Body of pancreas (tissue), 4 donors: ENCODE results near the gene GAST. TPM values are rescaled to one million over a fixed set of nuclear protein-coding genes. Genes with fewer than 3 reads are reported as not detected.
"Not testable (repeated sequence)": the region's sequence is repeated elsewhere in the genome, so short reads cannot be mapped to it uniquely, and the experiment has no call there.

Experiments used
- ATAC-seq: fragments of 150-250 bp; one replicate; pipeline ENCODE4 v1.9.1; 2016
- DNase-seq, 4 donors: peaks; one replicate each; pipeline ENCODE4 v3.0.0-alpha.2; 2019
- H3K27ac ChIP-seq, 4 donors: fragments of 200-600 bp; sonication (generic); 1 replicate in 3 of 4; 2 replicates in 1 of 4; pipeline versions ENCODE4 v1.5.1 to v1.6.1; 2016 to 2019; ENCODE audit warnings: mild to moderate bottlenecking in 1 of 4, mixed read lengths in 1 of 4, moderate library complexity in 1 of 4
- H3K27me3 ChIP-seq, 2 donors: fragments of 200-600 bp; sonication (generic); one replicate each; pipeline ENCODE4 v1.6.0; 2016; ENCODE audit warnings: mild to moderate bottlenecking in 1 of 2
- H3K36me3 ChIP-seq, 2 donors: fragments of 200-600 bp; sonication (generic); replicated peaks in 1 of 2; 2 replicates each; pipeline ENCODE4 v1.5.1; 2016; ENCODE audit warnings: low read depth in 2 of 2; ENCODE audit not compliant: insufficient read depth in 1 of 2
- H3K4me1 ChIP-seq: fragments of 200-600 bp; sonication (generic); one replicate; pipeline ENCODE4 v1.6.0; 2016
- H3K4me3 ChIP-seq, 2 donors: fragments of 200-600 bp; sonication (generic); 1 replicate in 1 of 2; 2 replicates in 1 of 2; pipeline ENCODE4 v1.5.1; 2016 to 2019
- H3K9me3 ChIP-seq, 3 donors: fragments of 200-600 bp; sonication (generic); 1 replicate in 2 of 3; 2 replicates in 1 of 3; pipeline ENCODE4 v1.5.1; 2016
- CTCF ChIP-seq, 7 experiments: fragments of 450-650 bp in 4 of 7; fragments of 200-600 bp in 3 of 7; sonication (generic) in 3 of 7; IDR thresholded peaks; one replicate each; pipeline ENCODE4 v1.5.1; 2016 to 2019; ENCODE audit warnings: antibody characterized with exemption in 7 of 7
- POLR2A ChIP-seq, 3 donors: fragments of 450-650 bp; IDR thresholded peaks; one replicate each; pipeline ENCODE4 v1.6.1; 2016; ENCODE audit warnings: antibody characterized with exemption in 3 of 3, mild to moderate bottlenecking in 2 of 3
- WGBS, 2 donors: methylation state at CpG; one replicate each; pipeline ENCODE4 v1.1.5; 2017; 5-methylcytosine and 5-hydroxymethylcytosine counted together
- intact Hi-C: fragments of 100-400 bp; cut with DNase I; formaldehyde crosslinking; loops from one replicate; pipeline ENCODE4 v1.15.1; 2023
- total RNA-seq, 2 donors: library from RNA; depleted of rRNA; stranded (reverse); fragments of >200 nt; gene quantifications; one replicate each; pipeline ENCODE4 v1.1.0, GENCODE V29; 2016

The GAST gene
- total RNA-seq, 2 donors from 2014 or later: not detected

- intact Hi-C loops: no loop called here
- peak; percentile 64 to 85 (median 81) for DNase-seq
- peak; percentile 82 for ATAC-seq
- no peak for TF ChIP-seq CTCF (IDR thresholded peaks at IDR 0.05)
- TF ChIP-seq POLR2A (IDR thresholded peaks at IDR 0.05): no peak
- no peak overlapping the region for H3K4me3 ChIP-seq
- H3K27ac ChIP-seq: peak overlapping the region; percentile 11 to 65 (median 16)
- WGBS, 2 donors: 25 to 38% methylated on average over 6 of the region's 6 CpGs
- peaks cover 20% of the 10 kb centered on the region for H3K4me1 ChIP-seq
- H3K9me3 ChIP-seq: no peaks in the 10 kb centered on the region
- no peaks in the 10 kb centered on the region for H3K27me3 ChIP-seq
- H3K36me3 ChIP-seq: peaks cover 10 to 13% of the 10 kb centered on the region in 2 donors
Observed at GRCh38 chr17:41697122-41697962, 14.8 kb upstream of the GAST start.

- WGBS, 2 donors: 69 to 85% methylated on average over 1 to 3 of the region's 3 CpGs
- intact Hi-C loops, H3K4me3 ChIP-seq, H3K9me3 ChIP-seq, H3K36me3 ChIP-seq, ATAC-seq, H3K27ac ChIP-seq, DNase-seq, H3K27me3 ChIP-seq: not testable (repeated sequence)
- peaks cover 26% of the 10 kb centered on the region for H3K4me1 ChIP-seq
Observed at GRCh38 chr17:41700843-41701242, 11.3 kb upstream of the GAST start.

- Histone ChIP-seq H3K4me3 (no peak overlapping the region), H3K27ac (no peak overlapping the region), H3K4me1 (peaks cover 8% of the 10 kb centered on the region), H3K9me3 (no peaks in the 10 kb centered on the region), H3K27me3 (no peaks in the 10 kb centered on the region), H3K36me3 (no peaks in the 10 kb centered on the region)
- DNase-seq (no peak), ATAC-seq (no peak)
- 82% methylated on average over 8 of the region's 8 CpGs for WGBS, 2 donors
- intact Hi-C loops: no loop called here
- TF ChIP-seq CTCF (IDR thresholded peaks at IDR 0.05) (no peak), POLR2A (IDR thresholded peaks at IDR 0.05) (no peak)
Observed at GRCh38 chr17:41702712-41703111, 9.4 kb upstream of the GAST start.

GRCh38 chr17:41705271-41705991 is 6.7 kb upstream of the GAST start:
- ATAC-seq: peak; percentile 61
- peaks cover 6% of the 10 kb centered on the region for H3K4me1 ChIP-seq
- no peak for TF ChIP-seq CTCF (IDR thresholded peaks at IDR 0.05)
- no peak for TF ChIP-seq POLR2A (IDR thresholded peaks at IDR 0.05)
- H3K9me3 ChIP-seq: no peaks in the 10 kb centered on the region
- H3K36me3 ChIP-seq: no peaks in the 10 kb centered on the region
- no peak overlapping the region for H3K4me3 ChIP-seq
- no peaks in the 10 kb centered on the region for H3K27me3 ChIP-seq
- peak in 1 of 4 donors; percentile 54 for DNase-seq
- peak overlapping the region in 1 of 4 donors; percentile 32 for H3K27ac ChIP-seq
- 43 to 47% methylated on average over 13 of the region's 13 CpGs for WGBS, 2 donors
- intact Hi-C loops: no loop called here
